Memory B cell (primary cell): ENCODE measurements around the gene MEST.
"Not testable (repeated sequence)": the region's sequence is repeated elsewhere in the genome, so short reads cannot be mapped to it uniquely, and the experiment has no call there.

Source experiments
- ATAC-seq: fragments of 150-1000 bp; cut with Tn5 transposase; 2 replicates; pipeline ENCODE4 v1.10.0; 2021; ENCODE audit warnings: low read depth, mild to moderate bottlenecking, moderate library complexity
- DNase-seq, 2 donors: peaks; one replicate each; pipeline ENCODE4 v3.0.0; 2022; ENCODE audit warnings: low spot score in 2 of 2
- H3K27ac Mint-ChIP-seq: one replicate; pipeline ENCODE4 v1.8.0; 2022; ENCODE audit warnings: mild to moderate bottlenecking, moderate library complexity, mixed read lengths
- H3K27me3 Mint-ChIP-seq: one replicate; pipeline ENCODE4 v1.8.0; 2022; ENCODE audit warnings: mixed read lengths
- H3K36me3 Mint-ChIP-seq: one replicate; pipeline ENCODE4 v1.8.0; 2022; ENCODE audit warnings: mild to moderate bottlenecking, mixed read lengths
- H3K4me1 Mint-ChIP-seq: one replicate; pipeline ENCODE4 v1.8.0; 2022; ENCODE audit warnings: mixed read lengths
- H3K4me3 Mint-ChIP-seq: one replicate; pipeline ENCODE4 v1.8.0; 2022; ENCODE audit warnings: mild to moderate bottlenecking, moderate library complexity, mixed read lengths
- H3K9me3 Mint-ChIP-seq: one replicate; pipeline ENCODE4 v1.8.0; 2022; ENCODE audit warnings: mixed read lengths

The MEST gene

DNA sequence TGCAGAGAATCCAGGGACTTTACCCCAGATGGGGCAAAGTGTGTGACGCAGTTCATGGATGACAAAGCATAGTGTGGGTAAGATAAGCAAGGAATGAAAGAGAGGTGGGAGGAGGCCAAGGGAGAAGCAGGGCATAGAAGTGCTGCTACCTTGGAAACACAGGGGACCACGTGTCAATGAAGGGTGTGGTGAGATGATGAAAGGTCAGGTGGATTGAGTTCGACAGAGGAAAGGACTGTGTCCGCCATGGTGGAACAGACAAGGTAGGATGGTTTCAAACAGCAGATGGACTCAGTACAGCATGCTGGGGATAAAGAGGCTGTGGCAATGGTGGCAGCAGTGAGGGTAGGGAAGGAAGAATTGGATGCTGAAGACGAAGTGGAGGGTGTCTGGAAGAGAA lies 32.7 kb downstream of the MEST start:
- H3K27ac Mint-ChIP-seq, result no peak overlapping the region
- DNase-seq (no peak), ATAC-seq (no peak)
- H3K9me3 Mint-ChIP-seq, result no peaks in the 10 kb centered on the region
- H3K4me3 Mint-ChIP-seq, result no peak overlapping the region
- H3K27me3 Mint-ChIP-seq, result no peaks in the 10 kb centered on the region
- peaks cover 12% of the 10 kb centered on the region for H3K36me3 Mint-ChIP-seq
- no peaks in the 10 kb centered on the region for H3K4me1 Mint-ChIP-seq

DNA sequence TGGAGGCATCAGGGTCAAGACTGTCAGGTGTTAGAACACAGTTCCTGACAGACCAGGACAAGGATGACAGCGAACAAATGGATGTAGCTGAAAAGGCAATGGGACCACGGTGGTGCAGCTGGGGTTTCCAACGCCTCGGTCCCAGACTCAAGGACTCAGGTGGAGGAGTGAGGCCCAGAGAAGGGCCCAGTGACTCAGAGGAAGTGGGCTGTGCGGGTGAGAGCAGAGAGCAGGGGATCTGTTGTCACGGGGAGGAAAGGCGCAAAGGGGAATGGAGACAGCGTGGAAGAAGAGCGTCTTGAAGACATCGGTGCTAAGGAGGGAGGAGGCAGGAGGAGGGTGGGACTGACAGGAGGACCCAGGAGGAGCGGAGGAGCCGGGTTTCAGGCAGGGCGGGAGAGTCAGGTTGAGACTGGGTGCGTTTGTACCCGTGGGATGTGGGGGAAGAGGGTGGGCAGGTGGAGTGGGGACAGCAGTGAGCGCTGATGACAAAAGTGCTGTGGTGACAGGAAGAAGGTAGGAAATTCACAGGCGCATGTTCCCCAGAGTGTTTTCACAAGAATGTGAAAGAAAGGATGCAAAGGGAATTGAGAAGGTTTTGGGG lies 36.0 kb downstream of the MEST start:
- H3K27ac Mint-ChIP-seq, H3K4me1 Mint-ChIP-seq, H3K4me3 Mint-ChIP-seq, DNase-seq, H3K27me3 Mint-ChIP-seq, ATAC-seq, H3K9me3 Mint-ChIP-seq: not testable (repeated sequence)
- peaks cover 28% of the 10 kb centered on the region for H3K36me3 Mint-ChIP-seq

DNA sequence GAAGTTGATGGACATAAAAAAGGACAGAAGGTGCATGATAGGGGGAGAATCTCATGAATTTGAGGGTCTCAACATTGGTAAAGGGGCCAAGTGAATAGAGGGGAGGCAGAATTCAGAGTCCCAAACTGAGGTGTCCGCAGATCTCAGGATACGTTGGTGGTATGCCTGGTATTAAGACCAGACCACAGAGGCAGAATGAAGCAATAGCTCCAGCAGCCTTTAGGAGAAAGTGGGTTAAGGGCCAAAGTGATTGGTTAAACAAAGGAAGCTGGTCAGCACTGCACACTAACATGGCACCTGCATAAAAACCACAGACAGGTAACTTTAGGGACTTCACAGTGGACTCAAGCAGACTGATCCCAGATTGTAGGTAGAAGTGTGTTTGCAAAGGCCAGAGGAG lies 37.5 kb downstream of the MEST start:
- H3K9me3 Mint-ChIP-seq, result no peaks in the 10 kb centered on the region
- no peak overlapping the region for H3K4me3 Mint-ChIP-seq
- no peaks in the 10 kb centered on the region for H3K27me3 Mint-ChIP-seq
- DNase-seq (no peak), ATAC-seq (no peak)
- H3K27ac Mint-ChIP-seq, result no peak overlapping the region
- peaks cover 28% of the 10 kb centered on the region for H3K36me3 Mint-ChIP-seq
- no peaks in the 10 kb centered on the region for H3K4me1 Mint-ChIP-seq

DNA sequence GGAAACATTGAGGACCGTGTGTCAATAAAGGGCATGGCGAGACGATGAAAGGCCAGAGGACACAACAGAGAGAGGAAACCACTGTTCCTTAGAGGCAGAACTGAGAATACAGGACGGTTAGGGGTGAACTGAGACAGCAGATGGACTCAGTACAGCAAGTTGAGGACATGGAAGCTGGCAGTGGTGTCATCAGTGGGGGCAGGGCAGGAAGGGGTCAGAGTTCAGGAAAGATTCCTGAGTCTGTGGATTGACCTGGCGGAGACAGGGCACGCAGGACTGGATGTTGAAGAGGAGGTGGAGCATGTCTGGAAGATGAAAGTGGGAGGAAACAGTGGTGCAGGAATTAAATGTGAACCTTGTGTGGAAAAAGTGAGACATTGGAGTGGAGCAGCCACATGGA lies 46.0 kb downstream of the MEST start:
- not testable (repeated sequence) for H3K4me3 Mint-ChIP-seq, ATAC-seq, H3K36me3 Mint-ChIP-seq, H3K4me1 Mint-ChIP-seq, DNase-seq, H3K27me3 Mint-ChIP-seq, H3K9me3 Mint-ChIP-seq, H3K27ac Mint-ChIP-seq

DNA sequence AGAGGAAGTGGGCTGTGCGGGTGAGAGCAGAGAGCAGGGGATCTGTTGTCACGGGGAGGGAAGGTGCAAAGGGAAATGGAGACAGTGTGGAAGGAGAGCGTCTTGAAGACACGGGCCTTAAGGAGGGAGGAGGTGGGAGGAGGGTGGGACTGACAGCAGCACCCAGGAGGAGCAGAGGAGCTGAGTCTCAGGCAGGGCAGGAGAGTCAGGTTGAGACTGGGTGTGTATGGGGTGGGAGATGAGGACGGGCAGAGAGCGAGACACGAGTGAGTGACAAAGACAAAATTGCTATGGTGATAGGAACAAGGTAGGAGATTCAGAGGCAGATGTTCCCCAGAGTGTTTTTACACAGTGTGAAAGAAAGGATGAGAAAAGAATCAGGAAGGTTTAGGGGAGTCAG lies 49.4 kb downstream of the MEST start:
- not testable (repeated sequence) for H3K27ac Mint-ChIP-seq, H3K9me3 Mint-ChIP-seq, H3K4me3 Mint-ChIP-seq, H3K4me1 Mint-ChIP-seq, ATAC-seq, DNase-seq, H3K27me3 Mint-ChIP-seq
- peaks cover 14% of the 10 kb centered on the region for H3K36me3 Mint-ChIP-seq

DNA sequence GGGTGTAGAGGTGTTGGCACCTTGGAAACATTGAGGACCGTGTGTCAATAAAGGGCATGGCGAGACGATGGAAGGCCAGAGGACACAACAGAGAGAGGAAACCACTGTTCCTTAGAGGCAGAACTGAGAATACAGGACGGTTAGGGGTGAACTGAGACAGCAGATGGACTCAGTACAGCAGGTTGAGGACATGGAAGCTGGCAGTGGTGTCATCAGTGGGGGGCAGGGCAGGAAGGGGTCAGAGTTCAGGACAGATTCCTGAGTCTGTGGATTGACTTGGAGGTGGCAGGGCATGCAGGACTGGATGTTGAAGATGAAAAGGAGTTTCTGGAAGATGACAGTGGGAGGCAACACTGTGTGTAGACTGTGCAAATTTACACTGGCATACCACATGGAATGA lies 50.4 kb downstream of the MEST start:
- not testable (repeated sequence) for ATAC-seq, H3K4me3 Mint-ChIP-seq, H3K9me3 Mint-ChIP-seq, H3K27ac Mint-ChIP-seq, H3K4me1 Mint-ChIP-seq, H3K27me3 Mint-ChIP-seq, DNase-seq
- peaks cover 12% of the 10 kb centered on the region for H3K36me3 Mint-ChIP-seq

DNA sequence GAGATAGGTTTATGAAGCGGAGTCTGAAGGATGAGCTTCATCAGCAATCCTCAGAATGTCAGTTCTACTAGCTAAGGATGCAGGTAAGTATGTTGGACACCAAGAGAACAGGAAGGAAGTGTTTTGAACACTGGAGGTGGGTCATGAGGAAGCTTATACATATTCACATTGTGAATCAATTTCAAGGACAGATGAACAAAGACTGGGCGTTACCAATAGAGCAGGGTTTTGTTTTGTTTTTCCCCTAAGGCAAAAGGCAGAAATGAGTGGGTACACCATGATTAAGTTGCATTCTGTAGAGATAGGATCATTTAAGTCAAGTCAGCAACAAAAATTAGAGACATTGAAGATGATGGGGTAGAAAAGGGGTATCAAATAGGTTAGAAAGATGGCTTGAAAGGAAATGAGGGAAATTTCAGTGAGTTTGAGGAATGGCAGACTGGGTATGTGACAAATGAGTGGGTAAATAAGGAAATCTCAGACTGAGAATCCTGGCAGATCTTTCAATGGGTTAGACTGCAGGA lies 51.7 kb downstream of the MEST start:
- H3K27ac Mint-ChIP-seq, result no peak overlapping the region
- H3K4me1 Mint-ChIP-seq, result no peaks in the 10 kb centered on the region
- H3K27me3 Mint-ChIP-seq, result no peaks in the 10 kb centered on the region
- DNase-seq (no peak), ATAC-seq (no peak)
- H3K9me3 Mint-ChIP-seq, result no peaks in the 10 kb centered on the region
- peaks cover 17% of the 10 kb centered on the region for H3K36me3 Mint-ChIP-seq
- H3K4me3 Mint-ChIP-seq, result no peak overlapping the region

DNA sequence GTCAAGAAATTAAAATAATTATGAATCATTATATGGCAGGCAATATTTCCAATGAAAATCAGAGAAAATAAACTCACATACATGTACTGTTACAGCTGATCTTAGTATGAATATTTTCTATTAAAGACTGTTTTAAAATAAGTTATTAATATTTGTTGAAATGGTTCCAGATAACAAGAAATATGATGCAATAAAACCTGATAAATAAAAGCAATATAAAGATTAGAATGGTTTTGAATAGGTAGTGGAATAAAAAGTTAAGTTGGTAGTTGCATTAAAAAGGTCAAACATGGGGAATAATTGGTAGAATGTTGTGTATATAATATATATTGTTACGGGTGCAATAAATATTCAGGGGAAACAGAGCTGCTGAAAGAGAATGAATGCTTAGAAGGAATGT lies 52.5 kb downstream of the MEST start:
- ATAC-seq, result no peak
- peaks cover 21% of the 10 kb centered on the region for H3K36me3 Mint-ChIP-seq
- H3K4me1 Mint-ChIP-seq, result no peaks in the 10 kb centered on the region
- DNase-seq, result no peak
- H3K9me3 Mint-ChIP-seq, result no peaks in the 10 kb centered on the region
- no peak overlapping the region for H3K4me3 Mint-ChIP-seq
- H3K27ac Mint-ChIP-seq, result no peak overlapping the region
- no peaks in the 10 kb centered on the region for H3K27me3 Mint-ChIP-seq

DNA sequence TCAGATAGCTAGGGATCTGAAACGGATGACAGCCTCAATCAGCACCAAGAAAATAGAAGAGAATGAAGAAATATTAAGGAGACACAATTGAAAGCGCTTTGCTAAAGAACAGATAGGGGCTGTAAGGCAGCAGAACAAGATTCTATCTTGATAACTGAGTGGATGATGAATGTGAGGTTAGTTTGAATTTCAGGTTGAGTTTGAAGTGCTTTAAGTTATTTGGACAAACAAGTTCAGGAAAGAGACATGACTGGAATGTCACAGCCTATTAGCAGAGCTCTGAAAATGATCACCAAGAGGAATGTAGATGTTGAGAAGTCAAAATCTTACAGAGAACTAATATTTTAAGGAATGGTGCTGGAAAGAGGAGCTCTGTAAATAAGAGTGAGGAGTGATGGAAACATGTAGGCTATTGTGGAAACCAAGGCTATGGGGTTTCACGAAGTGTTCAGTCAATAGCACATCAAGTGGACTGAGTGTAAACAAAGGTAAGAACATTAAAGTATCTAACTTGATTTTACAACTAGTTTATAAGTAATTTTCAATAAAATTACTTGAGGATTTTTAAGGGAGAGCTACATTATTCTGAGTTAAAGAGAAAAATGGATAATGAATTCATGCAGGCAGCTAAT lies 61.6 kb downstream of the MEST start:
- Mint-ChIP-seq H3K27ac (no peak overlapping the region), H3K9me3 (peaks cover 2% of the 10 kb centered on the region)

DNA sequence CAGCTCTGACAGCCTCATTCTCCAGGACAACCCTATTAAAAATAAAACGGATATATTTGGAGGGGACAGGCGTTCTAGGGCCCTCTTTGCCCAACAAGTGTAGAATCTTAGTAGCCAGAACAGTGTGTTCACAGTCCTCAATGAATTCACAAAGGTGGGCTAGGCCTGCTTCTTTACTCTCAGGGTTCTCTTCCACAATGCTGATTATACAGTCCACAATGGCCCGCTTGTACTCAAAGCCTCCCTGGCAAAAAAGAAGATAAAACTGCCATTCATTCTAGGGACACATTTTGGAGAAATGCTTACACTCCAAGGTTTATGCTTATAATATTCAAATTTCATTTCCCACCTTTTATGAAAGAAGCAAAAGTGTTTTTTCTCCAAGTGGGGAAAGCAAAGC lies 62.6 kb downstream of the MEST start:
- no peak for DNase-seq
- H3K4me1 Mint-ChIP-seq, result no peaks in the 10 kb centered on the region

More for the DNA sequence above, 61.6 kb downstream of the MEST start:
- H3K27me3 Mint-ChIP-seq, result no peaks in the 10 kb centered on the region
- no peak overlapping the region for H3K4me3 Mint-ChIP-seq
- H3K4me1 Mint-ChIP-seq, result no peaks in the 10 kb centered on the region
- no peak for DNase-seq
- no peak for ATAC-seq
- H3K36me3 Mint-ChIP-seq, result peaks cover 36% of the 10 kb centered on the region

More for the DNA sequence above, 62.6 kb downstream of the MEST start:
- H3K4me3 Mint-ChIP-seq, result no peak overlapping the region
- H3K9me3 Mint-ChIP-seq, result peaks cover 2% of the 10 kb centered on the region
- ATAC-seq, result no peak
- H3K27ac Mint-ChIP-seq, result no peak overlapping the region
- H3K36me3 Mint-ChIP-seq, result peaks cover 32% of the 10 kb centered on the region
- no peaks in the 10 kb centered on the region for H3K27me3 Mint-ChIP-seq
